ENCODE data around the gene PHF14. TPM values are rescaled to one million over a fixed set of nuclear protein-coding genes. Genes with fewer than 3 reads are reported as not detected.

PHF14 gene
- total and polyA plus RNA-seq, 2 donors (not counting 3 experiments of a cell fraction or from before 2014, with no cell fraction given) = 8.8 to 43.4 TPM

GRCh38 chr7:11104578-11104977 is 130.9 kb downstream of the PHF14 start:
- H3K27ac ChIP-seq (ENCODE audit: insufficient read depth, low read depth, low read length) = no peak overlapping the region
- ChIA-PET CTCF (no interaction called here), POLR2A (no interaction called here)
- no peaks in the 10 kb centered on the region for H4K20me1 ChIP-seq (replicated peaks; ENCODE audit: control insufficient read depth, extremely low read depth, insufficient read depth, low read length)
- no peak overlapping the region for H3K4me3 ChIP-seq (replicated peaks in 1 of 3; ENCODE audit: insufficient read depth in 1 of 3, low read depth in 1 of 3, low read length in 3 of 3)
- H3K9me1 ChIP-seq (replicated peaks; ENCODE audit: control insufficient read depth, extremely low read depth, insufficient read depth, low read length) = no peaks in the 10 kb centered on the region
- DNase-seq (ENCODE audit: low read depth, low spot score) = no peak
- no peaks in the 10 kb centered on the region for H3K27me3 ChIP-seq (ENCODE audit: control insufficient read depth in 2 of 2, insufficient read depth in 2 of 2, low read length in 2 of 2)
- peaks cover 6% of the 10 kb centered on the region for H3K4me1 ChIP-seq (ENCODE audit: control insufficient read depth, extremely low read depth, insufficient read depth, low read length)
- no TSS peak for BruUV-seq (replicated peaks)
- no peak overlapping the region for H3K4me2 ChIP-seq (ENCODE audit: insufficient read depth, low read length)
- H3K36me3 ChIP-seq (ENCODE audit: control insufficient read depth in 2 of 2, extremely low read depth in 1 of 2, insufficient read depth in 2 of 2, low read length in 2 of 2) = no peaks in the 10 kb centered on the region
- no peak overlapping the region for H2AFZ ChIP-seq (ENCODE audit: low read depth, low read length)
- no peak for TF ChIP-seq EZH2 (IDR thresholded peaks at IDR 0.05; ENCODE audit: borderline replicate concordance, low read depth, low read length, severe bottlenecking)
- TF ChIP-seq FOS (IDR thresholded peaks at IDR 0.05; ENCODE audit: borderline replicate concordance, insufficient read depth, low read length) = no peak
- no peak for TF ChIP-seq JUN (IDR thresholded peaks at IDR 0.05; ENCODE audit: borderline replicate concordance, insufficient read depth, insufficient read length, low read depth)
- TF ChIP-seq MYC (IDR thresholded peaks at IDR 0.05; ENCODE audit: low read depth, low read length) = no peak
- no peak for TF ChIP-seq POLR2A (IDR thresholded peaks at IDR 0.05; ENCODE audit: low read depth, low read length)
- TF ChIP-seq GATA2 (IDR thresholded peaks at IDR 0.05; ENCODE audit: insufficient read depth, insufficient read length, low read depth, low read length) = no peak
- TF ChIP-seq POLR2AphosphoS5 (IDR thresholded peaks at IDR 0.05; ENCODE audit: insufficient read depth, low read depth, low read length) = no peak
- TF ChIP-seq, protein P1, sequence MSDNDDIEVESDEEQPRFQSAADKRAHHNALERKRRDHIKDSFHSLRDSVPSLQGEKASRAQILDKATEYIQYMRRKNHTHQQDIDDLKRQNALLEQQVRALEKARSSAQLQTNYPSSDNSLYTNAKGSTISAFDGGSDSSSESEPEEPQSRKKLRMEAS (IDR thresholded peaks at IDR 0.05; ENCODE audit: insufficient read depth, insufficient read length) = no peak
- TF ChIP-seq CTCF (IDR thresholded peaks at IDR 0.05; ENCODE audit: extremely low read depth in 1 of 2, insufficient read depth in 1 of 2, low read depth in 1 of 2, low read length in 2 of 2) = no peak
- FAIRE-seq = no peak
- dilution Hi-C loops (cut with MboI; ENCODE audit: extremely low pct_ligation_motif_present, low sequenced_read_pairs) = no loop called here
- no peaks in the 10 kb centered on the region for H3K79me2 ChIP-seq (ENCODE audit: control insufficient read depth, insufficient read depth, low read length)
- H3K9ac ChIP-seq (replicated peaks; ENCODE audit: extremely low read depth, insufficient read depth, low read length) = no peak overlapping the region
- intact Hi-C loops (cut with micrococcal nuclease) = no loop called here
- no peaks in the 10 kb centered on the region for H3K9me3 ChIP-seq (replicated peaks; ENCODE audit: control insufficient read depth, insufficient read depth, low read length)
